Neural cell (in vitro differentiated cells): ENCODE data around the gene CLEC16A.
"Not testable (repeated sequence)": the region's sequence is repeated elsewhere in the genome, so short reads cannot be mapped to it uniquely, and the experiment has no call there.

Experiments used
- EP300 ChIP-seq: fragments of 450-650 bp; conservative IDR thresholded peaks from 2 replicates; pipeline ENCODE4 v1.6.1; 2014; ENCODE audit warnings: antibody characterized with exemption, mild to moderate bottlenecking, moderate library complexity; ENCODE audit not compliant: poor library complexity, severe bottlenecking
- EZH2 ChIP-seq: fragments of 200-600, 300-800 bp; shearing (Covaris generic), sonication (generic); IDR thresholded peaks from 2 replicates; pipeline ENCODE4 v1.6.1; 2014; ENCODE audit warnings: antibody characterized with exemption, low read length, borderline replicate concordance, mild to moderate bottlenecking; ENCODE audit not compliant: insufficient read depth, poor library complexity, severe bottlenecking
- POLR2AphosphoS5 ChIP-seq: IDR thresholded peaks from 2 replicates; pipeline ENCODE4 v1.6.1; 2012
- RAD21 ChIP-seq: fragments of 450-650 bp; conservative IDR thresholded peaks from 2 replicates; pipeline ENCODE4 v1.6.1; 2014; ENCODE audit warnings: antibody characterized with exemption, mild to moderate bottlenecking, moderate library complexity
- TAF1 ChIP-seq: IDR thresholded peaks from 2 replicates; pipeline ENCODE4 v1.6.1; 2012; ENCODE audit warnings: low read depth
- TF ChIP-seq, protein P1 (sequence below): fragments of 450-650 bp; IDR thresholded peaks from 2 replicates; pipeline ENCODE4 v1.5.1; 2014; ENCODE audit warnings: antibody characterized with exemption, mild to moderate bottlenecking, moderate library complexity; ENCODE audit not compliant: poor library complexity, severe bottlenecking
- TF ChIP-seq, protein P2 (sequence below): IDR thresholded peaks from 2 replicates; pipeline ENCODE4 v1.6.1; 2012; ENCODE audit warnings: borderline replicate concordance

GRCh38 chr16:10966559-10966958 lies 22.2 kb downstream of the CLEC16A start:
- TF ChIP-seq, protein P1, sequence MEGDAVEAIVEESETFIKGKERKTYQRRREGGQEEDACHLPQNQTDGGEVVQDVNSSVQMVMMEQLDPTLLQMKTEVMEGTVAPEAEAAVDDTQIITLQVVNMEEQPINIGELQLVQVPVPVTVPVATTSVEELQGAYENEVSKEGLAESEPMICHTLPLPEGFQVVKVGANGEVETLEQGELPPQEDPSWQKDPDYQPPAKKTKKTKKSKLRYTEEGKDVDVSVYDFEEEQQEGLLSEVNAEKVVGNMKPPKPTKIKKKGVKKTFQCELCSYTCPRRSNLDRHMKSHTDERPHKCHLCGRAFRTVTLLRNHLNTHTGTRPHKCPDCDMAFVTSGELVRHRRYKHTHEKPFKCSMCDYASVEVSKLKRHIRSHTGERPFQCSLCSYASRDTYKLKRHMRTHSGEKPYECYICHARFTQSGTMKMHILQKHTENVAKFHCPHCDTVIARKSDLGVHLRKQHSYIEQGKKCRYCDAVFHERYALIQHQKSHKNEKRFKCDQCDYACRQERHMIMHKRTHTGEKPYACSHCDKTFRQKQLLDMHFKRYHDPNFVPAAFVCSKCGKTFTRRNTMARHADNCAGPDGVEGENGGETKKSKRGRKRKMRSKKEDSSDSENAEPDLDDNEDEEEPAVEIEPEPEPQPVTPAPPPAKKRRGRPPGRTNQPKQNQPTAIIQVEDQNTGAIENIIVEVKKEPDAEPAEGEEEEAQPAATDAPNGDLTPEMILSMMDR, result not testable (repeated sequence)
- TF ChIP-seq POLR2AphosphoS5, TAF1, EP300, RAD21, EZH2: not testable (repeated sequence)
- TF ChIP-seq, protein P2, sequence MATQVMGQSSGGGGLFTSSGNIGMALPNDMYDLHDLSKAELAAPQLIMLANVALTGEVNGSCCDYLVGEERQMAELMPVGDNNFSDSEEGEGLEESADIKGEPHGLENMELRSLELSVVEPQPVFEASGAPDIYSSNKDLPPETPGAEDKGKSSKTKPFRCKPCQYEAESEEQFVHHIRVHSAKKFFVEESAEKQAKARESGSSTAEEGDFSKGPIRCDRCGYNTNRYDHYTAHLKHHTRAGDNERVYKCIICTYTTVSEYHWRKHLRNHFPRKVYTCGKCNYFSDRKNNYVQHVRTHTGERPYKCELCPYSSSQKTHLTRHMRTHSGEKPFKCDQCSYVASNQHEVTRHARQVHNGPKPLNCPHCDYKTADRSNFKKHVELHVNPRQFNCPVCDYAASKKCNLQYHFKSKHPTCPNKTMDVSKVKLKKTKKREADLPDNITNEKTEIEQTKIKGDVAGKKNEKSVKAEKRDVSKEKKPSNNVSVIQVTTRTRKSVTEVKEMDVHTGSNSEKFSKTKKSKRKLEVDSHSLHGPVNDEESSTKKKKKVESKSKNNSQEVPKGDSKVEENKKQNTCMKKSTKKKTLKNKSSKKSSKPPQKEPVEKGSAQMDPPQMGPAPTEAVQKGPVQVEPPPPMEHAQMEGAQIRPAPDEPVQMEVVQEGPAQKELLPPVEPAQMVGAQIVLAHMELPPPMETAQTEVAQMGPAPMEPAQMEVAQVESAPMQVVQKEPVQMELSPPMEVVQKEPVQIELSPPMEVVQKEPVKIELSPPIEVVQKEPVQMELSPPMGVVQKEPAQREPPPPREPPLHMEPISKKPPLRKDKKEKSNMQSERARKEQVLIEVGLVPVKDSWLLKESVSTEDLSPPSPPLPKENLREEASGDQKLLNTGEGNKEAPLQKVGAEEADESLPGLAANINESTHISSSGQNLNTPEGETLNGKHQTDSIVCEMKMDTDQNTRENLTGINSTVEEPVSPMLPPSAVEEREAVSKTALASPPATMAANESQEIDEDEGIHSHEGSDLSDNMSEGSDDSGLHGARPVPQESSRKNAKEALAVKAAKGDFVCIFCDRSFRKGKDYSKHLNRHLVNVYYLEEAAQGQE, result not testable (repeated sequence)
